Nephron (organoid): Measurements from ENCODE around the gene TOR1A.

ENCODE experiments used
- H3K27ac Mint-ChIP-seq, 3 experiments: 2 replicates each; pipeline ENCODE4 v1.8.0; 2020; ENCODE audit warnings: mixed read lengths in 3 of 3, mild to moderate bottlenecking in 2 of 3, moderate library complexity in 1 of 3
- H3K27me3 Mint-ChIP-seq: 2 replicates; pipeline ENCODE4 v1.8.0; 2021; ENCODE audit warnings: low read depth, mild to moderate bottlenecking, moderate library complexity, mixed read lengths
- H3K36me3 Mint-ChIP-seq: 2 replicates; pipeline ENCODE4 v1.8.0; 2020; ENCODE audit warnings: low read depth, mixed read lengths
- H3K4me1 Mint-ChIP-seq: 2 replicates; pipeline ENCODE4 v1.8.0; 2020; ENCODE audit warnings: mixed read lengths
- H3K4me3 Mint-ChIP-seq, 3 experiments: 2 replicates each; pipeline ENCODE4 v1.8.0; 2020; ENCODE audit warnings: mild to moderate bottlenecking in 3 of 3, mixed read lengths in 3 of 3, moderate library complexity in 2 of 3
- H3K9me3 Mint-ChIP-seq: 2 replicates; pipeline ENCODE4 v1.8.0; 2020; ENCODE audit warnings: mixed read lengths
- TF ChIP-seq, protein P1 (sequence below), 3 experiments: fragments of 200-600 bp; sonication (generic); IDR thresholded peaks; one replicate each; pipeline ENCODE4 v1.5.0; 2021; ENCODE audit warnings: antibody characterized with exemption in 3 of 3; ENCODE audit not compliant: unreplicated experiment in 3 of 3

Gene TOR1A

DNA sequence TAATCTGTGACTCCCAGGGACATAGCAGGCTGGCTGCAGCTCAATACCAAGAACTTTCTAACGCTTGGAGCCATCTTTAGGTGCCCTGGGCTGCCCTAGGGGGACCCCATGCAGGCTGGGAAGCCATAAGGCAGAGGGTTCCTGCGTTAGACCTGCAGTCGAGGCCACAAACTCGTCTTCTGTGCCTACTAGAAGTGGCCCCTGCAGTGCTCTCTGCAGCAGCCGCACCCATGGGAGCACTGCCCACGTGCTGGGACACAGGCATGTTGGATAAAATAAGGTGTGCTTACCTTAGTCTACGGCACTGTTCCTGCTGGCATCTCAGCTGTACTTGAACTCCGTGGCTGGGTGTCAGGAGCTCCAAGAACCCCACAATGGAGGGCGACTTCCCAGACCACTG lies 11.6 kb downstream of the TOR1A start:
- TF ChIP-seq, protein P1, sequence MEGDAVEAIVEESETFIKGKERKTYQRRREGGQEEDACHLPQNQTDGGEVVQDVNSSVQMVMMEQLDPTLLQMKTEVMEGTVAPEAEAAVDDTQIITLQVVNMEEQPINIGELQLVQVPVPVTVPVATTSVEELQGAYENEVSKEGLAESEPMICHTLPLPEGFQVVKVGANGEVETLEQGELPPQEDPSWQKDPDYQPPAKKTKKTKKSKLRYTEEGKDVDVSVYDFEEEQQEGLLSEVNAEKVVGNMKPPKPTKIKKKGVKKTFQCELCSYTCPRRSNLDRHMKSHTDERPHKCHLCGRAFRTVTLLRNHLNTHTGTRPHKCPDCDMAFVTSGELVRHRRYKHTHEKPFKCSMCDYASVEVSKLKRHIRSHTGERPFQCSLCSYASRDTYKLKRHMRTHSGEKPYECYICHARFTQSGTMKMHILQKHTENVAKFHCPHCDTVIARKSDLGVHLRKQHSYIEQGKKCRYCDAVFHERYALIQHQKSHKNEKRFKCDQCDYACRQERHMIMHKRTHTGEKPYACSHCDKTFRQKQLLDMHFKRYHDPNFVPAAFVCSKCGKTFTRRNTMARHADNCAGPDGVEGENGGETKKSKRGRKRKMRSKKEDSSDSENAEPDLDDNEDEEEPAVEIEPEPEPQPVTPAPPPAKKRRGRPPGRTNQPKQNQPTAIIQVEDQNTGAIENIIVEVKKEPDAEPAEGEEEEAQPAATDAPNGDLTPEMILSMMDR (IDR thresholded peaks at IDR 0.05; ENCODE audit: unreplicated experiment in 3 of 3), result no peak
- H3K9me3 Mint-ChIP-seq, result no peaks in the 10 kb centered on the region
- H3K27me3 Mint-ChIP-seq, result no peaks in the 10 kb centered on the region
- H3K4me3 Mint-ChIP-seq, result no peak overlapping the region
- H3K36me3 Mint-ChIP-seq, result peaks cover 51% of the 10 kb centered on the region
- no peaks in the 10 kb centered on the region for H3K4me1 Mint-ChIP-seq
- H3K27ac Mint-ChIP-seq, result no peak overlapping the region

DNA sequence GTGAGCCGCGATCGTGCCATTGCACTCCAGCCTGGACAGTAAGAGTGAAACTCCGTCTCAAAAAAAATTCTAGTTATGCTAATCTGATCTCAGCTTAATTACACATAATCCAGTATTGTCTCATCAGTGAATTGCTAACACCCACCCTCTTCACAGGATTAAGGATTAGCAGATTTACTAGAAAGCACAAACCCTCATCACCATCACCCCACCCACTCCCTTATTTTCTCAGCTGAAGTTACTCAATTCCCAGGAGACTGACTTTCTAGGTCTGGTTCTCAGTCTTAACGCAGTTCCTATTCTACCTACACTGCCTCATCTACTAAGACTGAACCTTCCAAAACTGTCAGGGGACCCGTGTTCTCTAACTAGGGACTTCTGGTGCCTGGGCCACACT lies 12.0 kb downstream of the TOR1A start:
- no peak overlapping the region for H3K4me3 Mint-ChIP-seq
- H3K27me3 Mint-ChIP-seq, result no peaks in the 10 kb centered on the region
- no peak overlapping the region for H3K27ac Mint-ChIP-seq
- peaks cover 52% of the 10 kb centered on the region for H3K36me3 Mint-ChIP-seq
- TF ChIP-seq, protein P1 (IDR thresholded peaks at IDR 0.05; ENCODE audit: unreplicated experiment in 3 of 3), result no peak
- H3K4me1 Mint-ChIP-seq, result no peaks in the 10 kb centered on the region
- H3K9me3 Mint-ChIP-seq, result no peaks in the 10 kb centered on the region

DNA sequence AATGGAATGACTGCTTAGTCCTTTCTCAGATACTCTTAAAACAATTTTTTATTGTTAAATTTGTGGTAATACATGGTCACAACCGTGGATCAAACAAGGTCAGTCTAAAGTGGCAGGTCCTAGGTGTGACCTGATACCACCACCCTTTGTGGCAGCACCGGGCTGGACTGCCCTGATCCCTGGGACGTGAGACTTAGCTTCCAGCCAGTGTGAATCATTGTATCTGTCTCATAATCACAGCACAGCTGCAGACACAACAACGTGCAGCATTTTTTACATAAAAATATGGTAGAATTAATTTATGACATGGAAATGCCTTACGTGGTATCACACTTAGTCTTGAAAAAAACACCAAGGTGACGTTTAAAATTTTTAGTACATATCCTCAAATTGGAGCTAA lies 13.1 kb downstream of the TOR1A start:
- H3K36me3 Mint-ChIP-seq, result peaks cover 51% of the 10 kb centered on the region
- no peak overlapping the region for H3K27ac Mint-ChIP-seq
- peaks cover 7% of the 10 kb centered on the region for H3K4me1 Mint-ChIP-seq
- no peaks in the 10 kb centered on the region for H3K9me3 Mint-ChIP-seq
- TF ChIP-seq, protein P1 (IDR thresholded peaks at IDR 0.05; ENCODE audit: unreplicated experiment in 3 of 3), result no peak
- H3K4me3 Mint-ChIP-seq, result no peak overlapping the region
- H3K27me3 Mint-ChIP-seq, result no peaks in the 10 kb centered on the region

DNA sequence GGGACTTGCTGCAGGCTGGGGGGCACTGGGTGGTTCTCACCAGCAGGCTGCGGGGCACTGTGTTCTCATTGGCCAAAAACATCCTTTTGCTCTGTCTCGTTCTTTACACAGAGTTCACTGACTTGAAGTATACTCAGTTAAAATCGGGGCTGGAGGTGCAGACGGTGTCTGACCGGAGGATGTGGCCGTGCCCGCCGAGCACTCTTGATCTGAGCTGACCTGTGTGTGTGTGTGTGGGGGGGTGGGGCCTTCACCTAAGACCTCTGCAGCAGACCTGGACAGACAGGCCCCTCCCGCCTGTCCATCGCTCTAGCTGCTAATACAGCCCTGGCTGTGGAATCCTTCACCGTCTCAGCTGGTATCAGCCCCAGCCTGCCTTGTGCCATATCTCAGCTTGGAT lies 13.8 kb downstream of the TOR1A start:
- Mint-ChIP-seq H3K36me3 (peaks cover 48% of the 10 kb centered on the region), H3K27me3 (no peaks in the 10 kb centered on the region), H3K4me3 (no peak overlapping the region), H3K4me1 (peaks cover 7% of the 10 kb centered on the region), H3K27ac (no peak overlapping the region), H3K9me3 (no peaks in the 10 kb centered on the region)
- TF ChIP-seq, protein P1 (IDR thresholded peaks at IDR 0.05; ENCODE audit: unreplicated experiment in 3 of 3), result no peak

DNA sequence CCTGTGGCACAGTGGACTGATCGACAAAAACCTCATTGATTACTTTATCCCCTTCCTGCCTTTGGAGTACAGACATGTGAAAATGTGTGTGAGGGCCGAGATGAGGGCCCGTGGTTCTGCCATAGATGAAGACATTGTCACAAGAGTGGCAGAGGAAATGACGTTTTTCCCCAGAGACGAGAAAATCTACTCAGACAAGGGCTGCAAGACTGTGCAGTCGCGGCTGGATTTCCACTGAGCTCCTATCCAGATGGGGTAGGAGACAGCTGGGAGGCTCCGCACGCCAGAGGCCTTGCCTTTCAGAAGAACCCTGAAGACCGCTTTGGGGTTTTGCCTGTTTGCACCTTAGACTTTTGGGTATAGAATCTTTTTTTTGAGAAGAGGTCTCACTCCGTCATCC lies 14.6 kb downstream of the TOR1A start:
- peaks cover 45% of the 10 kb centered on the region for H3K36me3 Mint-ChIP-seq

DNA sequence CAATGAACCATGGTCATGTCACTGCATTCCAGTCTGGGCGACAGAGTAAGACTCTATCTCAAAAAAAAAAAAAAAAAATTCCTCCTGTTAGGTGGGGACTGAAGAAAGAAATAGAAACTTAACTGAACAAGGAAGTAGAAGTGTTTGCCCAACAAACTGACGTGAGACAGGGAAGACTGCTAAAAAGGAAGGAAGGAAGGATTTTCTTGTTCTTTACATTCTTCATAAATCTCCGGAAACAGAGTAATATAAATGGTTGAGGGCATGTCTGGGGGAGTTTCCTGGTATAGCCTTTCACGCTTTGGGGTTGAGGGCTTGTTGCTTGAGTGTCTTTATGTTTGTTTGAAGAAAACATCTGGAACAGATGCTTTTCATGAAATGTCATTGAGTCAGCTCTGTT lies 17.9 kb downstream of the TOR1A start:
- Mint-ChIP-seq H3K9me3 (no peaks in the 10 kb centered on the region), H3K27me3 (peaks cover 7% of the 10 kb centered on the region), H3K4me1 (peaks cover 12% of the 10 kb centered on the region), H3K27ac (peak overlapping the region in 1 of 3 experiments; percentile 40), H3K36me3 (peaks cover 38% of the 10 kb centered on the region), H3K4me3 (peak overlapping the region; percentile 59 to 76 (median 63))
- TF ChIP-seq, protein P1 (IDR thresholded peaks at IDR 0.05; ENCODE audit: unreplicated experiment in 3 of 3), result no peak

More for the DNA sequence above, 14.6 kb downstream of the TOR1A start:
- H3K27me3 Mint-ChIP-seq, result no peaks in the 10 kb centered on the region
- H3K9me3 Mint-ChIP-seq, result no peaks in the 10 kb centered on the region
- no peak overlapping the region for H3K27ac Mint-ChIP-seq
- TF ChIP-seq, protein P1 (IDR thresholded peaks at IDR 0.05; ENCODE audit: unreplicated experiment in 3 of 3), result no peak
- peaks cover 7% of the 10 kb centered on the region for H3K4me1 Mint-ChIP-seq
- no peak overlapping the region for H3K4me3 Mint-ChIP-seq
